Measurements from ENCODE around the gene ATRNL1. TPM values are rescaled to one million over a fixed set of nuclear protein-coding genes. Genes with fewer than 3 reads are reported as not detected.

The ATRNL1 gene
- total RNA-seq (2022): not detected in 2 replicates
- Bru-seq, nascent RNA: percentile 8 among the genes with signal in this experiment
- BruChase-seq, experiment 1, labeled RNA remaining after a 6-hour chase: percentile 6 among the genes with signal in this experiment
- BruChase-seq, experiment 2, labeled RNA remaining after a 2-hour chase: percentile 10 among the genes with signal in this experiment
- long read RNA-seq: 0 reads

DNA sequence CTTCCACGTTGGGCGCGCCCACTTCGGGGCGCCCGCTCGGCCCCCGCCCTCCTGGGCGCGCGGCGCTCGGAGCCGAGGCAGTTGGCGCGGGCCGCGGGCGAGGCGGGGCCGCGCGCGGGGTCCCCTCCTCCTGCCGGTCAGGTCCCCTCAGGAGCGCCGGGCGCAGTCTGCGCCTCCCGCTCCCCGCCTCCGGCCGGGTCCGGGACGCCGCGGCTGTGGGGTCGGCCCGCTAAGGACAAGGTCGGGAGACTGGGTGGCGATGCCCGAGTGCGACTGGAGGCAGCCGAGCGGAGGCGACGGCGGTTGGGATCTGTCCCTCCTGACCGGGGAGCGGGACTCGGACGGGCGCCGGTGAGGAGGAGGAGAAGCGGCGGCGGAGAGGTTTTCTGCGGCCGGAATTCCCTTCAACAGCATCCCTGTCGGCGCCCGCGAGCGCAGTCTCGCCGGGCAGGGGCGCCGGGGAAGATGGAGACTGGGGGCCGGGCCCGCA lies at the start of gene ATRNL1:
TSS of gene ATRNL1 (plus strand) at position 80 of the 490 bp plus-strand sequence. CDS start at position 466, 386 bp downstream.
- Mint-ChIP-seq H3K9me3 (ENCODE audit: unreplicated experiment) (no peaks in the 10 kb centered on the region), H3K27ac (ENCODE audit: low read depth, unreplicated experiment) (no peak within 1 kb of the TSS), H3K4me1 (ENCODE audit: insufficient read depth, unreplicated experiment) (no peaks in the 10 kb centered on the region), H3K27me3 (ENCODE audit: insufficient read depth, unreplicated experiment) (peaks cover 57% of the 10 kb centered on the region), H3K36me3 (ENCODE audit: insufficient read depth, unreplicated experiment) (no peaks in the 10 kb centered on the region), H3K4me3 (ENCODE audit: unreplicated experiment) (peak within 1 kb of the TSS; percentile 35)
- POLR2A ChIA-PET: no interaction called here
- CTCF ChIA-PET: no interaction called here
- no peak for DNase-seq (ENCODE audit: unreplicated experiment)
- intact Hi-C loops (cut with micrococcal nuclease): no loop called here
- BruUV-seq (replicated peaks): no TSS peak
- TF ChIP-seq, protein P1, sequence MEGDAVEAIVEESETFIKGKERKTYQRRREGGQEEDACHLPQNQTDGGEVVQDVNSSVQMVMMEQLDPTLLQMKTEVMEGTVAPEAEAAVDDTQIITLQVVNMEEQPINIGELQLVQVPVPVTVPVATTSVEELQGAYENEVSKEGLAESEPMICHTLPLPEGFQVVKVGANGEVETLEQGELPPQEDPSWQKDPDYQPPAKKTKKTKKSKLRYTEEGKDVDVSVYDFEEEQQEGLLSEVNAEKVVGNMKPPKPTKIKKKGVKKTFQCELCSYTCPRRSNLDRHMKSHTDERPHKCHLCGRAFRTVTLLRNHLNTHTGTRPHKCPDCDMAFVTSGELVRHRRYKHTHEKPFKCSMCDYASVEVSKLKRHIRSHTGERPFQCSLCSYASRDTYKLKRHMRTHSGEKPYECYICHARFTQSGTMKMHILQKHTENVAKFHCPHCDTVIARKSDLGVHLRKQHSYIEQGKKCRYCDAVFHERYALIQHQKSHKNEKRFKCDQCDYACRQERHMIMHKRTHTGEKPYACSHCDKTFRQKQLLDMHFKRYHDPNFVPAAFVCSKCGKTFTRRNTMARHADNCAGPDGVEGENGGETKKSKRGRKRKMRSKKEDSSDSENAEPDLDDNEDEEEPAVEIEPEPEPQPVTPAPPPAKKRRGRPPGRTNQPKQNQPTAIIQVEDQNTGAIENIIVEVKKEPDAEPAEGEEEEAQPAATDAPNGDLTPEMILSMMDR (IDR thresholded peaks at IDR 0.05; ENCODE audit: unreplicated experiment): no peak

DNA sequence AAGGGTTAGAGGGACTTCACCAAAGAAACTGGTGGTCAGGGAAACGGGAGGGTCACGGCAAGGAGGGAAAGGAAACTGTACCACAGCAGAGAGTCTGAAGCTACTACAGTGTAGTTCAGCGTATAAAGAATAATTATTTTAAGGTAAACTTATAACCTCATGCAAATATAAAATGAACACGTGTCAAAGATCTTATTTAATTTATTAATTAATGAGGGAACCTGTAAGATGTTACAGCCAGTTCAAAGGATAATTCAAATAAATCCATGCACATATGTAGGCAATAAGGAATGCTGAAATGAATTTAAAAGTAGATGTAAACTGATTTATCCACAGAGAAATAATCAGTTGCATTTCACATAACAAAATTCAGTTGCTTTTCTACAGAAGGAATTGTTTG lies 49.4 kb upstream of the ATRNL1 start:
- Mint-ChIP-seq H3K4me1 (ENCODE audit: insufficient read depth, unreplicated experiment) (no peaks in the 10 kb centered on the region), H3K36me3 (ENCODE audit: insufficient read depth, unreplicated experiment) (no peaks in the 10 kb centered on the region), H3K27ac (ENCODE audit: low read depth, unreplicated experiment) (no peak overlapping the region), H3K27me3 (ENCODE audit: insufficient read depth, unreplicated experiment) (no peaks in the 10 kb centered on the region), H3K4me3 (ENCODE audit: unreplicated experiment) (no peak overlapping the region), H3K9me3 (ENCODE audit: unreplicated experiment) (no peaks in the 10 kb centered on the region)
- intact Hi-C loops (cut with micrococcal nuclease): no loop called here
- BruUV-seq (replicated peaks): no TSS peak
- TF ChIP-seq, protein P1 (IDR thresholded peaks at IDR 0.05; ENCODE audit: unreplicated experiment): no peak
- CTCF ChIA-PET: no interaction called here
- DNase-seq (ENCODE audit: unreplicated experiment): no peak
- POLR2A ChIA-PET: no interaction called here

- Mint-ChIP-seq H3K36me3 (ENCODE audit: insufficient read depth, unreplicated experiment) (no peaks in the 10 kb centered on the region), H3K27me3 (ENCODE audit: insufficient read depth, unreplicated experiment) (no peaks in the 10 kb centered on the region), H3K4me1 (ENCODE audit: insufficient read depth, unreplicated experiment) (no peaks in the 10 kb centered on the region), H3K9me3 (ENCODE audit: unreplicated experiment) (no peaks in the 10 kb centered on the region), H3K27ac (ENCODE audit: low read depth, unreplicated experiment) (no peak overlapping the region), H3K4me3 (ENCODE audit: unreplicated experiment) (no peak overlapping the region)
- intact Hi-C loops (cut with micrococcal nuclease): no loop called here
- ChIA-PET POLR2A (interaction anchor here (1.3 kb wide), 1 partner anchor 44 kb away, joined by 3 read pairs; no protein-coding TSS in a partner anchor), CTCF (interaction anchor here (0.6 kb wide), 1 partner anchor 172 kb away, joined by 3 read pairs; no protein-coding TSS in a partner anchor)
- no TSS peak for BruUV-seq (replicated peaks)
- no peak for DNase-seq (ENCODE audit: unreplicated experiment)
- TF ChIP-seq, protein P1 (IDR thresholded peaks at IDR 0.05; ENCODE audit: unreplicated experiment): no peak
Observed at GRCh38 chr10:115044891-115045290, 48.3 kb upstream of the ATRNL1 start.

- Mint-ChIP-seq H3K27me3 (ENCODE audit: insufficient read depth, unreplicated experiment) (no peaks in the 10 kb centered on the region), H3K36me3 (ENCODE audit: insufficient read depth, unreplicated experiment) (no peaks in the 10 kb centered on the region), H3K27ac (ENCODE audit: low read depth, unreplicated experiment) (no peak overlapping the region), H3K4me3 (ENCODE audit: unreplicated experiment) (no peak overlapping the region), H3K9me3 (ENCODE audit: unreplicated experiment) (no peaks in the 10 kb centered on the region), H3K4me1 (ENCODE audit: insufficient read depth, unreplicated experiment) (no peaks in the 10 kb centered on the region)
- TF ChIP-seq, protein P1 (IDR thresholded peaks at IDR 0.05; ENCODE audit: unreplicated experiment): no peak
- intact Hi-C loops (cut with micrococcal nuclease): no loop called here
- CTCF ChIA-PET: interaction anchor here (0.6 to 1.1 kb wide), 3 partner anchors 167 to 1133 kb away, joined by 3 read pairs; no protein-coding TSS in a partner anchor
- POLR2A ChIA-PET: interaction anchor here (1.3 kb wide), 1 partner anchor 44 kb away, joined by 3 read pairs; no protein-coding TSS in a partner anchor
- BruUV-seq (replicated peaks): no TSS peak
- no peak for DNase-seq (ENCODE audit: unreplicated experiment)
Observed at GRCh38 chr10:115045499-115045898, 47.7 kb upstream of the ATRNL1 start.
